ENCODE data around the gene GRHPR.
"Not testable (repeated sequence)": the region's sequence is repeated elsewhere in the genome, so short reads cannot be mapped to it uniquely, and the experiment has no call there.

Gene GRHPR

GRCh38 chr9:37421914-37422288 lies 595 bp upstream of the GRHPR start:
- DNase-seq (ENCODE audit: low read depth in 2 of 2), result no peak

GRCh38 chr9:37423508-37423907 lies 1.0 kb downstream of the GRHPR start:
- no peak for DNase-seq (ENCODE audit: low read depth in 2 of 2)

- DNase-seq (ENCODE audit: low read depth in 2 of 2), result no peak
These were observed 1.7 kb downstream of the GRHPR start for GRCh38 chr9:37424204-37424685.

GRCh38 chr9:37424686-37425297 lies 2.3 kb downstream of the GRHPR start:
- DNase-seq (ENCODE audit: low read depth in 2 of 2), result no peak

- DNase-seq (ENCODE audit: low read depth in 2 of 2), result no peak
These were observed 2.8 kb downstream of the GRHPR start for GRCh38 chr9:37425298-37425752.

- not testable (repeated sequence) for DNase-seq (ENCODE audit: low read depth in 2 of 2)
These were observed 3.9 kb downstream of the GRHPR start for GRCh38 chr9:37426431-37426830.

GRCh38 chr9:37426846-37427245 lies 4.3 kb downstream of the GRHPR start:
- DNase-seq (ENCODE audit: low read depth in 2 of 2), result no peak

GRCh38 chr9:37428345-37428744 lies 5.8 kb downstream of the GRHPR start:
- no peak for DNase-seq (ENCODE audit: low read depth in 2 of 2)

- DNase-seq (ENCODE audit: low read depth in 2 of 2), result no peak
These were observed 7.2 kb downstream of the GRHPR start for GRCh38 chr9:37429441-37430285.

- DNase-seq (ENCODE audit: low read depth in 2 of 2), result no peak
These were observed 8.5 kb downstream of the GRHPR start for GRCh38 chr9:37430841-37431597.

GRCh38 chr9:37432020-37432419 lies 9.5 kb downstream of the GRHPR start:
- DNase-seq (ENCODE audit: low read depth in 2 of 2), result no peak

GRCh38 chr9:37433867-37434371 lies 11.4 kb downstream of the GRHPR start:
- DNase-seq (ENCODE audit: low read depth in 2 of 2), result no peak

GRCh38 chr9:37436540-37436939 lies 14.0 kb downstream of the GRHPR start:
- no peak for DNase-seq (ENCODE audit: low read depth in 2 of 2)

- DNase-seq (ENCODE audit: low read depth in 2 of 2), result no peak
These were observed 14.5 kb downstream of the GRHPR start for GRCh38 chr9:37437010-37437409.

GRCh38 chr9:37437621-37438020 lies 15.1 kb downstream of the GRHPR start:
- DNase-seq (ENCODE audit: low read depth in 2 of 2), result no peak

GRCh38 chr9:37438359-37438758 lies 15.9 kb downstream of the GRHPR start:
- no peak for DNase-seq (ENCODE audit: low read depth in 2 of 2)

GRCh38 chr9:37441776-37442370 lies 19.4 kb downstream of the GRHPR start:
- no peak for DNase-seq (ENCODE audit: low read depth in 2 of 2)

- no peak for DNase-seq (ENCODE audit: low read depth in 2 of 2)
These were observed 20.1 kb downstream of the GRHPR start for GRCh38 chr9:37442556-37442955.

GRCh38 chr9:37443566-37443965 lies 21.1 kb downstream of the GRHPR start:
- DNase-seq (ENCODE audit: low read depth in 2 of 2), result no peak

- DNase-seq (ENCODE audit: low read depth in 2 of 2), result no peak
These were observed 22.4 kb downstream of the GRHPR start for GRCh38 chr9:37444890-37445289.

GRCh38 chr9:37445832-37446231 lies 23.3 kb downstream of the GRHPR start:
- no peak for DNase-seq (ENCODE audit: low read depth in 2 of 2)

- no peak for DNase-seq (ENCODE audit: low read depth in 2 of 2)
These were observed 23.9 kb downstream of the GRHPR start for GRCh38 chr9:37446401-37446800.

Measured in stimulated activated CD8-positive, alpha-beta memory T cell treated with anti-CD3 and anti-CD28 coated beads, Interleukin-7, amount 100 ng/mL, for 4 hours (primary cell).